ENCODE measurements around the gene DMXL1. TPM values are rescaled to one million over a fixed set of nuclear protein-coding genes. Genes with fewer than 3 reads are reported as not detected.

Gene DMXL1
- polyA plus RNA-seq, 1 of the 3 experiments (the other 2 are of a cell fraction): 6.6 TPM

- TF ChIP-seq RAD21 (IDR thresholded peaks at IDR 0.05; ENCODE audit: low read length): no peak
- TF ChIP-seq USF2 (IDR thresholded peaks at IDR 0.05; ENCODE audit: borderline replicate concordance, low read depth, low read length): no peak
- peak; percentile 42 for TF ChIP-seq PBX3 (IDR thresholded peaks at IDR 0.05)
- TF ChIP-seq YY1 (IDR thresholded peaks at IDR 0.05; ENCODE audit: low read depth): no peak
Observed at GRCh38 chr5:119275146-119275545, 204.3 kb downstream of the DMXL1 start (continued).

GRCh38 chr5:119275601-119276173 lies 204.8 kb downstream of the DMXL1 start:
- H3F3A ChIP-seq (replicated peaks; ENCODE audit: insufficient read depth): peaks cover 32% of the 10 kb centered on the region
- no peak overlapping the region; the same call in 1 of the 2 replicates for H2AFZ ChIP-seq (ENCODE audit: low read depth)
- TF ChIP-seq SMC3 (IDR thresholded peaks at IDR 0.05; ENCODE audit: low read depth, low read length) (no peak), CHD2 (IDR thresholded peaks at IDR 0.05; ENCODE audit: low read length, partially characterized antibody) (no peak), POLR2AphosphoS5 (IDR thresholded peaks at IDR 0.05; ENCODE audit: low read depth, low read length) (no peak), FOXM1 (IDR thresholded peaks at IDR 0.05; ENCODE audit: low read depth) (no peak), RAD21 (IDR thresholded peaks at IDR 0.05; ENCODE audit: low read length) (no peak), JUND (IDR thresholded peaks at IDR 0.05) (no peak), FOSL2 (IDR thresholded peaks at IDR 0.05; ENCODE audit: borderline replicate concordance, low read depth) (no peak), MXI1 (IDR thresholded peaks at IDR 0.05; ENCODE audit: low read depth, low read length) (no peak), RCOR1 (IDR thresholded peaks at IDR 0.05; ENCODE audit: low read length) (no peak)
- H3K9me3 ChIP-seq: no peaks in the 10 kb centered on the region
- H3K27ac ChIP-seq (ENCODE audit: low read depth in 2 of 2, low read length in 1 of 2): peak overlapping the region in 1 of 2 experiments; percentile 86; a peak in 2 of 4 replicates
- H3K4me2 ChIP-seq: 0 out of 2 replicates have a peak overlapping the region, but pooled peaks have one; percentile 19
- ChIA-PET CTCF (no interaction called here), POLR2A (no interaction called here)
- no peak overlapping the region for H3K4me3 ChIP-seq (ENCODE audit: low read depth in 2 of 2, low read length in 1 of 2)
- DNase-seq: no peak
- no peaks in the 10 kb centered on the region for H3K9me2 ChIP-seq
- no peaks in the 10 kb centered on the region for H4K20me1 ChIP-seq (ENCODE audit: insufficient read depth)
- no peaks in the 10 kb centered on the region for H3K27me3 ChIP-seq (ENCODE audit: insufficient read depth)
- WGBS (ENCODE audit: low lambda C conversion rate): 96% methylated on average over 3 of the region's 3 CpGs
- H3K79me2 ChIP-seq (ENCODE audit: insufficient read depth): peaks cover 91% of the 10 kb centered on the region
- H3K9ac ChIP-seq: no peak overlapping the region
- peaks cover 0 to 7% of the 10 kb centered on the region in 2 experiments for H3K36me3 ChIP-seq (replicated peaks in 1 of 2; ENCODE audit: control insufficient read depth in 1 of 2, insufficient read depth in 2 of 2, low read length in 1 of 2)
- H3K4me1 ChIP-seq (ENCODE audit: control insufficient read depth in 1 of 2, insufficient read depth in 2 of 2, low read depth in 1 of 2, low read length in 1 of 2): peaks cover 17% of the 10 kb centered on the region in 2 experiments

GRCh38 chr5:119276978-119277377 lies 206.1 kb downstream of the DMXL1 start:
- Histone ChIP-seq H3K27ac (ENCODE audit: low read depth in 2 of 2, low read length in 1 of 2) (no peak overlapping the region), H3K9me3 (no peaks in the 10 kb centered on the region), H3K9ac (no peak overlapping the region), H3F3A (replicated peaks; ENCODE audit: insufficient read depth) (peaks cover 32% of the 10 kb centered on the region), H3K4me3 (ENCODE audit: low read depth in 2 of 2, low read length in 1 of 2) (no peak overlapping the region), H3K4me1 (ENCODE audit: control insufficient read depth in 1 of 2, insufficient read depth in 2 of 2, low read depth in 1 of 2, low read length in 1 of 2) (peaks cover 14 to 17% of the 10 kb centered on the region in 2 experiments), H2AFZ (ENCODE audit: low read depth) (no peak overlapping the region), H3K9me2 (no peaks in the 10 kb centered on the region), H3K4me2 (no peak overlapping the region), H3K27me3 (ENCODE audit: insufficient read depth) (no peaks in the 10 kb centered on the region), H3K36me3 (replicated peaks in 1 of 2; ENCODE audit: control insufficient read depth in 1 of 2, insufficient read depth in 2 of 2, low read length in 1 of 2) (peaks cover 0 to 7% of the 10 kb centered on the region in 2 experiments), H4K20me1 (ENCODE audit: insufficient read depth) (no peaks in the 10 kb centered on the region), H3K79me2 (ENCODE audit: insufficient read depth) (peaks cover 90% of the 10 kb centered on the region)
- 97% methylated on average over 5 of the region's 5 CpGs for WGBS (ENCODE audit: low lambda C conversion rate)
- CTCF ChIA-PET: no interaction called here
- no peak for DNase-seq
- POLR2A ChIA-PET: interaction anchor here (1.2 kb wide), 1 partner anchor 9 kb away, joined by 3 read pairs; no protein-coding TSS in a partner anchor
- no peak for TF ChIP-seq TCF12 (IDR thresholded peaks at IDR 0.05)
- TF ChIP-seq IRF3 (IDR thresholded peaks at IDR 0.05; ENCODE audit: low read depth, low read length): no peak
- TF ChIP-seq ZBTB33 (IDR thresholded peaks at IDR 0.05; ENCODE audit: borderline replicate concordance, low read depth): no peak
- no peak for TF ChIP-seq USF2 (IDR thresholded peaks at IDR 0.05; ENCODE audit: borderline replicate concordance, low read depth, low read length)
- no peak for TF ChIP-seq RFX5 (IDR thresholded peaks at IDR 0.05; ENCODE audit: low read length)
- no peak for TF ChIP-seq FOSL2 (IDR thresholded peaks at IDR 0.05; ENCODE audit: borderline replicate concordance, low read depth)
- no peak for TF ChIP-seq CTCF (IDR thresholded peaks at IDR 0.05)
- TF ChIP-seq TAF1 (IDR thresholded peaks at IDR 0.05; ENCODE audit: borderline replicate concordance, low read depth, low read length): no peak
